NCI-H1417 (cell line): Measurements from ENCODE around the gene APOBEC3F.
A peak's percentile ranks its signal among the peaks of the same experiment; 100 is the strongest.
"Not testable (repeated sequence)": the region's sequence is repeated elsewhere in the genome, so short reads cannot be mapped to it uniquely, and the experiment has no call there.

ENCODE experiments used
- DNase-seq, 3 experiments: peaks; one replicate each; lab custom pipeline; 2025; lab: John Stamatoyannopoulos, UW

Gene APOBEC3F

DNA sequence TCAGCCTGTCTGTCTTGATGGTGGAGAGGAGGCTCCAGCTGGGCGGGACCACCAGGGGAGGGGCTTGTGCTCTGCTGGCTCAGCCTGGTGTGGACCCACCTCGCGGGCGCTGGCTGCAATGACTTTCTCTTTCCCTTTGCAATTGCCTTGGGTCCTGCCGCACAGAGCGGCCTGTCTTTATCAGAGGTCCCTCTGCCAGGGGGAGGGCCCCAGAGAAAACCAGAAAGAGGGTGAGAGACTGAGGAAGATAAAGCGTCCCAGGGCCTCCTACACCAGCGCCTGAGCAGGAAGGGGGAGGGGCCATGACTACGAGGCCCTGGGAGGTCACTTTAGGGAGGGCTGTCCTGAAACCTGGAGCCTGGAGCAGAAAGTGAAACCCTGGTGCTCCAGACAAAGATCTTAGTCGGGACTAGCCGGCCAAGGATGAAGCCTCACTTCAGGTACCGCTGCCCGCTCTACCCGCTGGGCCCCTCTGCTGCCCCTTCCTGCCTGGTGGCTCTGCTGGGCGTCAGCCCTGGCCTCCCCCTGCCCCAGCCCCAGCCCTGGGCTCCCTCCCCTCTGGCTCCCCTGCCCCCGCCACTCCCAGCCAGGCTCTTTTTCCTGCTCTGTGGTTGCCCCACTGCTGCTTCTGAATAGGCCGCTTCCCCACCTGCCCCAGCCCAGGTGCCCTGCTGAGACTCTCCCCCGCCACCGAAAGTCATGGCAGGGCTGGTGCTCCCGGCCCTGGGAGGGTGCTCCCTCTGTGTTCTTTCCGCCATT, at the start of gene APOBEC3F:
TSS of gene APOBEC3F (plus strand) at position 327 of the 759 bp plus-strand sequence. CDS start at position 424, 97 bp downstream.
- peak in 2 of 3 experiments; percentile 19 to 26 for DNase-seq

DNA sequence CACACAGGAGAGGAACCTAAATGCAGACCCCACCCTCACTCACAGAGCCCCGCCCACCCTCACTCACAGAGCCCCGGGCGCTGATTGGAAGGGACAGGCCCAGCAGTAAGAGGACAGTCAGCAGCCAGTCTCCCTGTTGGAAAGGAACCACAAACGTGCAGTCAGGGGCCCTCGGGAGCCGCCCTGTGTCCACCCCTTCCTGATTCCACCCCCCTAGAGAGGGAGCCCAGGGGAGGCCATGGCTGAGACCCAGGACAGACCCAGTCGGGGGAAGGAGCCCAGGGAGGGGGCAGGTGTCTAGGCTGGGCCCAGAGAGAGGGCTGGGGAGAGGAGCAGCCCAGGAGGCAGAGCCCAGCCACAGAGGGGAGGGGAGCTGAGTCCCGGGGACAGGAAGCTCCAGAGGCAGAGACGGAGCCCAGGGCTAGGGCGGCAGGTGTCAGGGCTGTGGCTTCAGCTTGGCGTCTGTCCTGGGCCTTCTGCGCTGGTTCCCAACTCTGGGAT, 47.7 kb upstream of the APOBEC3F start:
- peak; percentile 28 to 63 (median 29) for DNase-seq

DNA sequence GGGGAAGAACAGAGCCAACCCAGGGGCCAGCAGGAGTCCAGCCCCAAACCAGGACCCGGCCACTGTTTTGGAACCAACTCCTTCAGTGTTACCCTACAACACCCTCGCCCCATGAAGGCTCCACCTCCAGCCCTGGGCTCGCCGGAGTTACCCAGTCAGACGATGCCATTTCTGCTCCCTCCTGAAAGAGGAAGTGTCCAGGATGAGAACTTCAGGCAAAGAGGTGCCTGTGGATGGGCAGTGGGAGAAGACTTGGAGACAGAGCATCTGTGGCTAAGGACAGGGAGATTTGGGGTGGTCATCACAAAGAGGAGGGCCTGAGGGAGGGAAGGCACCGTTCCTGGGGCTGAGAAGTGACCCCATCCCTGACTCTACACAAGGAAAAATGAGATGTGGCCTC, 44.6 kb upstream of the APOBEC3F start:
- no peak for DNase-seq

DNA sequence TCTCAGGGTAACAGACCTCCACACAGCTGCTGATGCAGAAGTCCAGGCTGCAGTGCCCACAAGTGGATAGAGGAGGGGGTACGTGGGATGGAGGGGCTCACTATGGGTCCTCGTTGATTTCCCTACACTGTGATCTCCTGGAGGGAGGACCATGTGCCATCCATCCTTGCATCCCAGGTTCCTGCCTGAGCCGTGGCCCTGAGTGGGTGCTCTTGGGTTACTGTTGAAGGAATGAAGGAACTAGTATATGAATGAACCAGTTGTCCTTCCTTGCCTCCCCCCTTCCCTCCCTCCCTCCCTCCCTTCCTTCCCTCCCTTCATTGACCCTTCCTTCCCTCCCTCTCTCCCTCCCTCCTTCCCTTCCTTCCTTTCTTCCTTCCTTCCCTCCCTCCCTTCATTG, 43.1 kb upstream of the APOBEC3F start:
- DNase-seq, result no peak

DNA sequence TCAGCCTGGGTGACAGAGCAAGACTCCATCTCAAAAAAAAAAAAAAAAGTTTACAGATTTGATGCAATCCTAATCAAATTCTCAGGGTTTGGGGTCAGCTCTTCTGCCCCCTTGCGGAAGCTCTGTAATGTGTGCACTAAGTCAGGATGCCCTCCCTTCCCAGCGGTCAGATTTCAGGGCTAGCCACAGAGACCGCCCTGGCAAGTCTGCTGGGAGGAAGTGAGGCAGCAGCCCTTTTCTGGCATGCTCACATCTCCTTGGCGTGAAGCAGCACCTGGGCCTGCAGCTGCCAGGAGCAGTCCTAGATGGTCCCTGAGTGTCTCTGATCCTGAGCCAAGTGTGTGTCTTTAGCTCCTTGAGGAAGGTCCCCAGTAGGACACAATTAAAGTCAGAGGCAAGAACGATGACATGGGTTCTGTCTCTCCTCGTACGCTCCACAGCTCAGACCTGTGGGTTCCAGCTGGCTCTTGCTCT, 37.5 kb upstream of the APOBEC3F start:
- peak in 2 of 3 experiments; percentile 2 to 65 for DNase-seq

DNA sequence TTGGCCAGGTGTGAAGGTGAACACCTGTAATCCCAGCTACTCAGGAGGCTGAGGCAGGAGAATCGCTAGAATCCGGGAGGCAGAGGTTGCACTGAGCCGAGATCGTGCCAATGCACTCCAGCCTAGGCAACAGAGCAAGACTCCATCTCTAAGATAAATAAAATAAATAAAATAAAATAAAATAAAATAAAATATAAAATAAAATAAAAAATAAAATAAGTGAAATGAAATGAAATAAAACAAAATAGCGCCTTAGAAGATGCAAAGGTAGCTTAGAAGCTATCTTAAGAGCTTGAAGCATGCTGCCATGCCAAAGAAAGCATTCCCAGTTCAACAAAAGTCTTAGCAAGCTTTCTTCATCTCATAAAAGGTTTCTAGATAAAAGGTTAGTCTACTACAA, 33.5 kb upstream of the APOBEC3F start:
- DNase-seq, result no peak

DNA sequence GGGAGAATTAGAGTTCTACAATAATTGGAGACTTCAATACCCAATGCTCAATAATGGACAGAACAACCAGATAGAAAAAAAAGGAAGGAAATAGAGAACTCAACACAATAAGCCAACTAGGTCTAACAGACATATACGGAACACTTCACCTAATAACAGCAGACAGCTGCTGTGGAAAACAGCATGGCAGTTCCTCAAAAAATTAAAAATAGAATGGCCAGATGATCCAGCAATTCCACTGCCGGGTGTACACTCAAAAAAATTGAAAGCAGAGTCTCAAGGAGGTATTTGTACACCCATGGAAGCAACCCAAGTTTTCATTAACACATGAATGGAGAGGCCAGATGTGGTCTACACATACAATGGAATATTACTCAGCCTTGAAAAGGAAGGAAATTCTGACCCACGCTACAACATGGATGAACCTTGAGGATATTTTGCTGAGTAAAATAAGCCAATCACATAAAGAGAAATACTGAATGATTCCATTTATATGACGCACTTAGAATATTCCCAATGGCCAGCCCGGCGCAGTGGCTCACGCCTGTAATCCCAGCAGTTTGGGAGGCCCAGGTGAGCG, 32.3 kb upstream of the APOBEC3F start:
- DNase-seq, result not testable (repeated sequence)

GRCh38 chr22:39010946-39011345, 29.7 kb upstream of the APOBEC3F start:
- DNase-seq, result no peak

DNA sequence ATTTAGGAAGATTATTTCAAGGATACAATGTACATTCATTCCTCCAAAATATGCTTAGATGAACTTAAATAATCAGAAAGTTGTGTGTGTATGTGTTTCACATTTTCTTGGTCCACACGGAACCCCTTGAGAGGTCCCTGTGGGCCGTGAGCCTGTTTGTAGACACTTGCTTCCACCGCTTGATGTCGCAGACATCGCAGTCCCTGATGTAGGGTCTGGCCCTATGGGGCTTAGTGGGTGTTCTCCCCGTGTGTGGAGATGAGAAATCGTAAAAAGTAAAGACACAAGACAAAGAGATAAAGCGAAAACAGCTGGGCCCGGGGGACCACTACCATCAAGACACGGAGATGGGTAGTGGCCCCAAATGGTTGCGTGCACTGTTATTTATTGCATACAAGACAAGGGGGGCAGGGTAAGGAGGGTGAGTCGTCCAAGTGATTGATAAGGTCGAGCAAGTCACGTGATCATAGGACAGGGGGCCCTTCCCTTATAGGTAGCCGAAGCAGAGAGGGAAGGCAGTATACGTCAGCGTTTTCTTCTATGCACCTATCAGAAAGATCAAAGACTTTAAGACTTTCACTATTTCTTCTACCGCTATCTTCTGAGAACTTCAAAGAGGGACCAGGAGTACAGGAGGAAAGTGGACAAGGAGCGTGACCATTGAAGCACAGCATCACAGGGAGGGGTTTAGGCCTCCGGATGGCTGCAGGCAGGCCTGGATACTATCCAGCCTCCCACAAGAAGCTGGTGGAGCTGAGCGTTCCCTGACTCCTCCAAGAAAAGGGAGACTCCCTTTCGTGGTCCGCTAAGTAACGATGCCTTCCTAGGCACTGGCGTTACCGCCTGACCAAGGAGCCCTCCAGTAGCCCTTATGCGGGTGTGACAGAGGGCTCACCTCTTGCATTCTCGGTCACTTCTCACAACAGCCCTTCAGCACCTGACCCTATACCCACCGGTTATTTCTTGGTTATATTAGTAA, 27.8 kb upstream of the APOBEC3F start:
- no peak for DNase-seq

- DNase-seq, result not testable (repeated sequence)
Observed at GRCh38 chr22:39013561-39013941, 27.1 kb upstream of the APOBEC3F start.

- DNase-seq, result peak in 1 of 3 experiments; percentile 3
Observed at GRCh38 chr22:39013942-39014722, 26.5 kb upstream of the APOBEC3F start, which contains the start of gene APOBEC3C. TSS of gene APOBEC3C (plus strand) at chr22:39014257. CDS start at chr22:39014363, 106 bp downstream.

- not testable (repeated sequence) for DNase-seq
Observed at GRCh38 chr22:39014723-39015121, 25.9 kb upstream of the APOBEC3F start.

GRCh38 chr22:39016592-39016991, 24.1 kb upstream of the APOBEC3F start:
- DNase-seq, result no peak

DNA sequence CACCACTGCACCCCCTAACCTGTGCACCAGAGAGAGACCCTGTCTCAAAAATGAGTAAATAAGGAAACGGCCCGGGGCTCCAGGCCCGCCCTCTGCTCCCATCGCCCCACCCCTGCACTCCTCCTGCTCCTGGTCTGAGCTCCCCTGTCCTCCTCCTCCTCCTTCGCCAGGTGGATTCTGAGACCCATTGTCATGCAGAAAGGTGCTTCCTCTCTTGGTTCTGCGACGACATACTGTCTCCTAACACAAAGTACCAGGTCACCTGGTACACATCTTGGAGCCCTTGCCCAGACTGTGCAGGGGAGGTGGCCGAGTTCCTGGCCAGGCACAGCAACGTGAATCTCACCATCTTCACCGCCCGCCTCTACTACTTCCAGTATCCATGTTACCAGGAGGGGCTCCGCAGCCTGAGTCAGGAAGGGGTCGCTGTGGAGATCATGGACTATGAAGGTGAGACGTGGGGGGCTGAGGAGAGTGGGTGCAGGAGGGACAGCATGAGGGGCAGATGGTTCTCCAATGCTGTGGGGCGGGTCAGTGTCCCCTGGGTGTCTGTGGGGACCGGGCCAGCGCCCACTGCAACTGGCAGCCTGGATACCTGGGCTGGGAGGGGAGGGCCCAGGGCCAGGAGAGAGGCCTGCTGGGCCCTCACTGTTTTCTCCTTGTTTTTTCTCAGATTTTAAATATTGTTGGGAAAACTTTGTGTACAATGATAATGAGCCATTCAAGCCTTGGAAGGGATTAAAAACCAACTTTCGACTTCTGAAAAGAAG, 22.9 kb upstream of the APOBEC3F start:
- DNase-seq, result no peak

- DNase-seq, result not testable (repeated sequence)
Observed at GRCh38 chr22:39020021-39020651, 20.5 kb upstream of the APOBEC3F start.

- no peak for DNase-seq
Observed at GRCh38 chr22:39021552-39022250, 19.0 kb upstream of the APOBEC3F start.

- DNase-seq, result no peak
Observed at GRCh38 chr22:39024519-39025308, 15.9 kb upstream of the APOBEC3F start.

DNA sequence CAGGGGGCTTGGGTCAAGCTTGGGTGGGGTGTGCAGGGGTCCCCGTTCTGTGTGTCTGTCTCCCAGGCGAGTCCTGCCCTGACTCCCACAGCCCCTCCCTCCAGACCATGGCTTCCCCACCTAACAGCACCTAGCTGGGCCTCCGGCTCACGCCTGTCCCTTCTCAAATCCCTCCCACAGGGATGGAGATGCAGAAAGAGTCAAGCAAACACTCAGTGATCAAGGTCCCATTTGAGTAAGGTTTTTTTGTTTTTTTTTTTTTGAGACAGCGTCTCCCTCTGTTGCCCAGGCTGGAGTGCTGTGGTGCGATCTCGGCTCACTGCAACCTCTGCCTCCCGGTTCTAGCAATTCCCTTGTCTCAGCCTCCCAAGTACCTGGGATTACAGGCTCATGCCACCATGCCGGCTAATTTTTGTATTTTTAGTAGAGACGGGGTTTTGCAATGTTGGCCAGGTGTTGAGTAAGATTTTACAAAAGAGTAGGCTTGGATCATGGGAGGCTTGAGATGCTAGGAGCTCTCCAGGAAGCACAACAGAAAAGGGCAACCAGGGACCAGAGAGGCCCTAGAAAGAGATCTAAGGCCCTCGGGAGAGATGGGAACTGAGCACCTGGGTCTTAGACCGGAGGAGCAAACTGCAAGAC, 14.0 kb upstream of the APOBEC3F start:
- no peak for DNase-seq
